ENCODE measurements around the gene WNT7B.

The WNT7B gene

GRCh38 chr22:45969801-45970470, 7.0 kb downstream of the WNT7B start:
- no peak for FAIRE-seq

- FAIRE-seq: no peak
These were observed 7.6 kb downstream of the WNT7B start for GRCh38 chr22:45969414-45969799.

GRCh38 chr22:45968751-45969413, 8.1 kb downstream of the WNT7B start:
- FAIRE-seq: no peak

GRCh38 chr22:45968003-45968650, 8.8 kb downstream of the WNT7B start:
- no peak for FAIRE-seq

GRCh38 chr22:45966895-45967365, 10.0 kb downstream of the WNT7B start:
- no peak for FAIRE-seq

- no peak for FAIRE-seq
These were observed 10.6 kb downstream of the WNT7B start for GRCh38 chr22:45966320-45966894.

- FAIRE-seq: no peak
These were observed 11.4 kb downstream of the WNT7B start for GRCh38 chr22:45965563-45965962.

- no peak for FAIRE-seq
These were observed 11.9 kb downstream of the WNT7B start for GRCh38 chr22:45964926-45965527.

GRCh38 chr22:45964372-45964771, 12.6 kb downstream of the WNT7B start:
- FAIRE-seq: no peak

- no peak for FAIRE-seq
These were observed 13.1 kb downstream of the WNT7B start for GRCh38 chr22:45963821-45964220.

- FAIRE-seq: no peak
These were observed 14.1 kb downstream of the WNT7B start for GRCh38 chr22:45962756-45963324.

GRCh38 chr22:45962434-45962718, 14.6 kb downstream of the WNT7B start:
- no peak for FAIRE-seq

- no peak for FAIRE-seq
These were observed 15.1 kb downstream of the WNT7B start for GRCh38 chr22:45961679-45962433.

- no peak for FAIRE-seq
These were observed 16.2 kb downstream of the WNT7B start for GRCh38 chr22:45960477-45961386.

- no peak for FAIRE-seq
These were observed 17.1 kb downstream of the WNT7B start for GRCh38 chr22:45959719-45960476.

- FAIRE-seq: no peak
These were observed 18.0 kb downstream of the WNT7B start for GRCh38 chr22:45958971-45959370.

GRCh38 chr22:45957826-45958225, 19.1 kb downstream of the WNT7B start:
- FAIRE-seq: no peak

GRCh38 chr22:45953178-45953577, 23.8 kb downstream of the WNT7B start:
- no peak for FAIRE-seq

- no peak for FAIRE-seq
These were observed 24.4 kb downstream of the WNT7B start for GRCh38 chr22:45952553-45952952.

GRCh38 chr22:45952151-45952550, 24.8 kb downstream of the WNT7B start:
- FAIRE-seq: no peak

GRCh38 chr22:45949891-45950290, 27.1 kb downstream of the WNT7B start:
- no peak for FAIRE-seq
